K562 (cell line): ENCODE measurements around the gene RGR. TPM values are rescaled to one million over a fixed set of nuclear protein-coding genes. Genes with fewer than 3 reads are reported as not detected.

Experiments
- DEAF1 ChIP-seq: fragments of 450-650 bp; formaldehyde crosslinking; IDR thresholded peaks from 2 replicates; pipeline ENCODE4 v1.4.0; 2020; ENCODE audit warnings: mild to moderate bottlenecking, moderate library complexity
- E2F8 ChIP-seq: fragments of 450-650 bp; IDR thresholded peaks from 2 replicates; pipeline ENCODE4 v1.7.1; 2018; ENCODE audit warnings: mild to moderate bottlenecking, low read depth; ENCODE audit not compliant: partially characterized antibody
- EHMT2 ChIP-seq: fragments of 450-650 bp; IDR thresholded peaks from 2 replicates; pipeline ENCODE4 v1.6.1; 2018; ENCODE audit warnings: antibody characterized with exemption
- JUN ChIP-seq, 2 experiments: sonication (generic) in 1 of 2; formaldehyde crosslinking in 1 of 2; IDR thresholded peaks; 2 replicates each; pipeline versions ENCODE4 v1.6.1 to v1.8.0; 2012 to 2022; ENCODE audit warnings: borderline replicate concordance in 2 of 2, mild to moderate bottlenecking in 2 of 2, improper control_type of control experiment in 1 of 2, low read depth in 1 of 2, low read length in 1 of 2, missing genetic modification reagents in 1 of 2
- JUND ChIP-seq, 2 experiments: IDR thresholded peaks; 2 replicates in 1 of 2; 3 replicates in 1 of 2; pipeline ENCODE4 v1.6.1; 2011; ENCODE audit warnings: borderline replicate concordance in 2 of 2, low read depth in 2 of 2, low read length in 2 of 2, improper control_type of control experiment in 1 of 2, missing biosample characterization in 1 of 2, missing genetic modification characterization in 1 of 2, missing genetic modification reagents in 1 of 2
- MGA ChIP-seq: fragments of 450-650 bp; IDR thresholded peaks from 2 replicates; pipeline ENCODE4 v1.6.1; 2016; ENCODE audit warnings: mild to moderate bottlenecking, moderate library complexity
- PML ChIP-seq: IDR thresholded peaks from 2 replicates; pipeline ENCODE4 v1.6.1; 2012; ENCODE audit warnings: low read length, inconsistent platforms
- TEAD4 ChIP-seq, 2 experiments: sonication (generic) in 1 of 2; formaldehyde crosslinking in 1 of 2; IDR thresholded peaks; 2 replicates each; pipeline versions ENCODE4 v1.6.1 to v1.8.0; 2012 to 2022; ENCODE audit warnings: borderline replicate concordance in 1 of 2, inconsistent platforms in 1 of 2, low read length in 1 of 2, mild to moderate bottlenecking in 1 of 2, missing genetic modification reagents in 1 of 2
- ZNF584 ChIP-seq: fragments of 200-800 bp; sonication (Bioruptor generic); IDR thresholded peaks from 2 replicates; pipeline ENCODE4 v1.6.1; 2016; ENCODE audit warnings: low read depth, mild to moderate bottlenecking, missing genetic modification characterization, missing compliant biosample characterization
- polyA plus RNA-seq, 8 experiments: library from polyadenylated mRNA; depleted of rRNA in 4 of 8; stranded (reverse) in 5 of 8; unstranded in 3 of 8; fragments of >200 nt; fragmentation: Nextera tagmentation in 2 of 8; fragmentation: Illumina TruSeq in 1 of 8; extraction: Ambion mirVana in 2 of 8; extraction: Trizol in 1 of 8; gene quantifications; 2 replicates each; pipeline versions ENCODE4 v1.2.1 to v1.2.3, GENCODE V29; 2011 to 2014; ENCODE audit warnings: inconsistent platforms in 1 of 8, missing spikeins in 1 of 8
- total RNA-seq, 7 experiments: library from RNA; depleted of rRNA in 6 of 7; stranded (reverse); fragments of >200 nt in 6 of 7; fragmentation: Illumina TruSeq in 2 of 7; extraction: Trizol in 2 of 7; gene quantifications; 2 replicates each; pipeline versions ENCODE4 v1.2.1 to v1.2.3, GENCODE V29; 2011 to 2021; ENCODE audit warnings: low replicate concordance in 1 of 7

The RGR gene
- total and polyA plus RNA-seq, 9 of the 15 experiments (the other 6 are each of a cell fraction or from before 2014, with no cell fraction given), result not detected

- TF ChIP-seq DEAF1 (CRISPR knock-in tag), result peak; percentile 60
- no peak for TF ChIP-seq E2F8
- TF ChIP-seq JUN (IDR thresholded peaks at IDR 0.05; ENCODE audit: borderline replicate concordance, low read depth, low read length), result peak; percentile 42; the same call in 1 of the 2 replicates
- TF ChIP-seq JUN (CRISPR knock-in tag; IDR thresholded peaks at IDR 0.05; ENCODE audit: borderline replicate concordance), result no peak
- no peak for TF ChIP-seq ZNF584 (CRISPR knock-in tag)
- TF ChIP-seq PML, result no peak
- TF ChIP-seq MGA, result peak; percentile 24; the same call in 1 of the 2 replicates
- TF ChIP-seq TEAD4 (IDR thresholded peaks at IDR 0.05; ENCODE audit: low read length), result 0 out of 2 replicates have a peak, but pooled peaks have one; percentile 29
- no peak for TF ChIP-seq TEAD4 (CRISPR knock-in tag; IDR thresholded peaks at IDR 0.05; ENCODE audit: borderline replicate concordance)
- TF ChIP-seq JUND (IDR thresholded peaks at IDR 0.05; ENCODE audit: borderline replicate concordance, low read depth, low read length), result peak; percentile 52
- TF ChIP-seq JUND (tag; IDR thresholded peaks at IDR 0.05; ENCODE audit: borderline replicate concordance, low read depth, low read length), result 0 out of 3 replicates have a peak, but pooled peaks have one; percentile 10
- TF ChIP-seq EHMT2, result peak; percentile 55; the same call in 1 of the 2 replicates
These were observed 22.8 kb downstream of the RGR start (continued) for GRCh38 chr10:84267503-84268126.
